K562 (cell line): ENCODE results near the gene ETV4. TPM values are rescaled to one million over a fixed set of nuclear protein-coding genes. Genes with fewer than 3 reads are reported as not detected.
A peak's percentile ranks its signal among the peaks of the same experiment; 100 is the strongest.

ENCODE experiments used
- ETV1 ChIP-seq: fragments of 450-650 bp; conservative IDR thresholded peaks from 2 replicates; pipeline ENCODE4 v1.6.1; 2016; ENCODE audit warnings: missing genetic modification characterization, control low read depth, low read depth, missing compliant biosample characterization
- ETV6 ChIP-seq, 3 experiments: fragments of 150-350 bp in 1 of 3; sonication (generic) in 1 of 3; formaldehyde crosslinking in 1 of 3; IDR thresholded peaks; 2 replicates each; pipeline versions ENCODE4 v1.6.1 to v1.8.0; 2014 to 2022; ENCODE audit warnings: borderline replicate concordance in 2 of 3, low read depth in 2 of 3, antibody characterized with exemption in 1 of 3, low read length in 1 of 3, mild to moderate bottlenecking in 1 of 3, missing genetic modification reagents in 1 of 3
- HMG20A ChIP-seq: fragments of 450-650 bp; formaldehyde crosslinking; conservative IDR thresholded peaks from 2 replicates; pipeline ENCODE4 v1.4.0; 2020; ENCODE audit warnings: mild to moderate bottlenecking, mixed read lengths
- JUNB ChIP-seq: fragments of 450-650 bp; formaldehyde crosslinking; conservative IDR thresholded peaks from 2 replicates; pipeline ENCODE4 v1.4.0; 2020; ENCODE audit warnings: mild to moderate bottlenecking
- KDM5B ChIP-seq: fragments of 200-600 bp; sonication (generic); IDR thresholded peaks from 2 replicates; pipeline ENCODE4 v1.6.1; 2012; ENCODE audit warnings: low read depth, mild to moderate bottlenecking, moderate library complexity, low read length, control low read depth, inconsistent platforms; ENCODE audit not compliant: insufficient replicate concordance
- MAFG ChIP-seq: fragments of 450-650 bp; conservative IDR thresholded peaks from 2 replicates; pipeline ENCODE4 v1.6.1; 2016; ENCODE audit warnings: missing genetic modification characterization, missing compliant biosample characterization
- PTRF ChIP-seq: fragments of 450-650 bp; IDR thresholded peaks from 2 replicates; pipeline ENCODE4 v1.6.1; 2016; ENCODE audit warnings: mild to moderate bottlenecking, missing genetic modification characterization, missing compliant biosample characterization
- RFX5 ChIP-seq: IDR thresholded peaks from 2 replicates; pipeline ENCODE4 v1.6.1; 2011; ENCODE audit warnings: low read depth, mild to moderate bottlenecking, improper control_type of control experiment, low read length
- SLC30A9 ChIP-seq: fragments of 250-450 bp; sonication (Bioruptor Pico); IDR thresholded peaks from 2 replicates; pipeline ENCODE4 v1.8.0; 2022; ENCODE audit warnings: mild to moderate bottlenecking, moderate library complexity
- SMARCA4 ChIP-seq: fragments of 450-650 bp; IDR thresholded peaks from 2 replicates; pipeline ENCODE4 v1.6.1; 2016
- SMARCC2 ChIP-seq: fragments of 450-650 bp; IDR thresholded peaks from 2 replicates; pipeline ENCODE4 v1.6.1; 2017; ENCODE audit warnings: antibody characterized with exemption, moderate library complexity, mild to moderate bottlenecking, low read depth
- SPI1 ChIP-seq: IDR thresholded peaks from 2 replicates; pipeline ENCODE4 v1.6.1; 2011; ENCODE audit warnings: low read depth, low read length, control low read depth, borderline replicate concordance
- ZNF165 ChIP-seq: fragments of 250-450 bp; sonication (Bioruptor Pico); IDR thresholded peaks from 2 replicates; pipeline ENCODE4 v1.4.0; 2020; ENCODE audit warnings: borderline replicate concordance
- ZNF583 ChIP-seq: fragments of 250-450 bp; sonication (Bioruptor Pico); IDR thresholded peaks from 2 replicates; pipeline ENCODE4 v1.4.0; 2020
- polyA plus RNA-seq, 8 experiments: library from polyadenylated mRNA; depleted of rRNA in 4 of 8; stranded (reverse) in 5 of 8; unstranded in 3 of 8; fragments of >200 nt; fragmentation: Nextera tagmentation in 2 of 8; fragmentation: Illumina TruSeq in 1 of 8; extraction: Ambion mirVana in 2 of 8; extraction: Trizol in 1 of 8; gene quantifications; 2 replicates each; pipeline versions ENCODE4 v1.2.1 to v1.2.3, GENCODE V29; 2011 to 2014; ENCODE audit warnings: inconsistent platforms in 1 of 8, missing spikeins in 1 of 8
- total RNA-seq, 7 experiments: library from RNA; depleted of rRNA in 6 of 7; stranded (reverse); fragments of >200 nt in 6 of 7; fragmentation: Illumina TruSeq in 2 of 7; extraction: Trizol in 2 of 7; gene quantifications; 2 replicates each; pipeline versions ENCODE4 v1.2.1 to v1.2.3, GENCODE V29; 2011 to 2021; ENCODE audit warnings: low replicate concordance in 1 of 7
- TF ChIP-seq, protein P1 (sequence below): IDR thresholded peaks from 2 replicates; pipeline ENCODE4 v1.6.1; 2011; ENCODE audit warnings: borderline replicate concordance, low read depth, mild to moderate bottlenecking, moderate library complexity, low read length; ENCODE audit not compliant: insufficient read depth, poor library complexity, severe bottlenecking
- TF ChIP-seq, protein P2 (sequence below): fragments of 450-650 bp; conservative IDR thresholded peaks from 2 replicates; pipeline ENCODE4 v1.6.1; 2016; ENCODE audit warnings: missing genetic modification characterization, low read depth, mild to moderate bottlenecking, missing compliant biosample characterization, moderate library complexity
- TF ChIP-seq, protein P3 (sequence below), 2 experiments: fragments of 450-650 bp; IDR thresholded peaks; 2 replicates each; pipeline ENCODE4 v1.6.1; 2018; ENCODE audit warnings: mild to moderate bottlenecking in 2 of 2, low read depth in 1 of 2; ENCODE audit not compliant: partially characterized antibody in 2 of 2

ETV4 gene
- total and polyA plus RNA-seq, 9 of the 15 experiments (the other 6 are each of a cell fraction or from before 2014, with no cell fraction given): 5.5 to 66.3 (median 28.2) TPM

DNA sequence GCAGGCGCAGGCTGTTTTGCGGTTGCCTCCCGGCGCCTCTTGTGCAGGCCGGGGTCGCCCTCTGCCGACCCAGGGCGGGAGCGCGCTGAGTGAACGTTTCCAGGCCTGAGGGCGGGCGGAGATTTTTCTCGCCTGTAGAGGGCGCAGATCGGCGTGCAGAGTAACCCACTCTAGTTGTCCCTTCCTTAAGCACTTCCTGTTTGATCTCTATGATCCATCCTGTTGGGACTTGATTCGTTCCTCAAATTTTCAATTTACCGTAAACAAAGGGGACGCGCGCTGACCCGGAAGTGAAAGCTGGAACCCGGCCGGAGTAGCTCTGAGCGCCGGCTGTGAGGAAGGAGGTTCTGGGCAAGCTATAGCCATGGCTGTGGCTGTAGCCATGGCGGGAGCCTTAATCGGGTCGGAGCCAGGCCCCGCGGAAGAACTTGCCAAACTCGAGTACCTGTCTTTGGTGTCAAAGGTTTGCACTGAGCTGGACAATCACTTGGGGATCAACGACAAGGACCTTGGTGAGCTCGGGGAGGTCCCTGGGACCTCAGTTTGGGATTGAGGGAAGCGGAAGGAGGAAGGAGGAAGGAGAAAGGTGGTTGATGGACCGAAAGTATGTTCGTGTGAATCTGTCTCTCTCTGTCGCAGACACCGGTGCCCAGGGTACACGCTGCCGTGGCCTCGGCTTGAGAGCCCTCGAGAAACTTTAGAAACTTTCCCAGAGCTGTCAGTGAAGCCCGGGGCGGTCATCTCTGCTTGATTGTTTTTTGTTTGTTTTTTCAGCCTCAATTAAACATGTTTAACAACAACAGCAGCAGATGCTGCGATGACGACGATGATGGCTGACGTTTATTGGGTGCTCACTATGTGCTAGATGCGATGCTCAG is 62.2 kb downstream of the ETV4 start, which contains the start of gene DHX8 (continued):
- TF ChIP-seq, protein P1, sequence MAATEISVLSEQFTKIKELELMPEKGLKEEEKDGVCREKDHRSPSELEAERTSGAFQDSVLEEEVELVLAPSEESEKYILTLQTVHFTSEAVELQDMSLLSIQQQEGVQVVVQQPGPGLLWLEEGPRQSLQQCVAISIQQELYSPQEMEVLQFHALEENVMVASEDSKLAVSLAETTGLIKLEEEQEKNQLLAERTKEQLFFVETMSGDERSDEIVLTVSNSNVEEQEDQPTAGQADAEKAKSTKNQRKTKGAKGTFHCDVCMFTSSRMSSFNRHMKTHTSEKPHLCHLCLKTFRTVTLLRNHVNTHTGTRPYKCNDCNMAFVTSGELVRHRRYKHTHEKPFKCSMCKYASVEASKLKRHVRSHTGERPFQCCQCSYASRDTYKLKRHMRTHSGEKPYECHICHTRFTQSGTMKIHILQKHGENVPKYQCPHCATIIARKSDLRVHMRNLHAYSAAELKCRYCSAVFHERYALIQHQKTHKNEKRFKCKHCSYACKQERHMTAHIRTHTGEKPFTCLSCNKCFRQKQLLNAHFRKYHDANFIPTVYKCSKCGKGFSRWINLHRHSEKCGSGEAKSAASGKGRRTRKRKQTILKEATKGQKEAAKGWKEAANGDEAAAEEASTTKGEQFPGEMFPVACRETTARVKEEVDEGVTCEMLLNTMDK: peak; percentile 97
- no peak for TF ChIP-seq PTRF (tag)
- no peak for TF ChIP-seq SMARCC2
- no peak for TF ChIP-seq HMG20A
- TF ChIP-seq SMARCA4: no peak
- peak; percentile 91 for TF ChIP-seq KDM5B
- TF ChIP-seq, protein P2, sequence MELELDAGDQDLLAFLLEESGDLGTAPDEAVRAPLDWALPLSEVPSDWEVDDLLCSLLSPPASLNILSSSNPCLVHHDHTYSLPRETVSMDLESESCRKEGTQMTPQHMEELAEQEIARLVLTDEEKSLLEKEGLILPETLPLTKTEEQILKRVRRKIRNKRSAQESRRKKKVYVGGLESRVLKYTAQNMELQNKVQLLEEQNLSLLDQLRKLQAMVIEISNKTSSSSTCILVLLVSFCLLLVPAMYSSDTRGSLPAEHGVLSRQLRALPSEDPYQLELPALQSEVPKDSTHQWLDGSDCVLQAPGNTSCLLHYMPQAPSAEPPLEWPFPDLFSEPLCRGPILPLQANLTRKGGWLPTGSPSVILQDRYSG (tag): no peak
- no peak for TF ChIP-seq JUNB (CRISPR knock-in tag)
- no peak for TF ChIP-seq ZNF165 (CRISPR knock-in tag)
- no peak for TF ChIP-seq SLC30A9 (CRISPR knock-in tag)
- no peak for TF ChIP-seq RFX5
- TF ChIP-seq ZNF583: no peak
- TF ChIP-seq MAFG (tag): no peak
- TF ChIP-seq ETV1 (tag): peak; percentile 92
- peak; percentile 93 for TF ChIP-seq SPI1
- TF ChIP-seq, protein P3, sequence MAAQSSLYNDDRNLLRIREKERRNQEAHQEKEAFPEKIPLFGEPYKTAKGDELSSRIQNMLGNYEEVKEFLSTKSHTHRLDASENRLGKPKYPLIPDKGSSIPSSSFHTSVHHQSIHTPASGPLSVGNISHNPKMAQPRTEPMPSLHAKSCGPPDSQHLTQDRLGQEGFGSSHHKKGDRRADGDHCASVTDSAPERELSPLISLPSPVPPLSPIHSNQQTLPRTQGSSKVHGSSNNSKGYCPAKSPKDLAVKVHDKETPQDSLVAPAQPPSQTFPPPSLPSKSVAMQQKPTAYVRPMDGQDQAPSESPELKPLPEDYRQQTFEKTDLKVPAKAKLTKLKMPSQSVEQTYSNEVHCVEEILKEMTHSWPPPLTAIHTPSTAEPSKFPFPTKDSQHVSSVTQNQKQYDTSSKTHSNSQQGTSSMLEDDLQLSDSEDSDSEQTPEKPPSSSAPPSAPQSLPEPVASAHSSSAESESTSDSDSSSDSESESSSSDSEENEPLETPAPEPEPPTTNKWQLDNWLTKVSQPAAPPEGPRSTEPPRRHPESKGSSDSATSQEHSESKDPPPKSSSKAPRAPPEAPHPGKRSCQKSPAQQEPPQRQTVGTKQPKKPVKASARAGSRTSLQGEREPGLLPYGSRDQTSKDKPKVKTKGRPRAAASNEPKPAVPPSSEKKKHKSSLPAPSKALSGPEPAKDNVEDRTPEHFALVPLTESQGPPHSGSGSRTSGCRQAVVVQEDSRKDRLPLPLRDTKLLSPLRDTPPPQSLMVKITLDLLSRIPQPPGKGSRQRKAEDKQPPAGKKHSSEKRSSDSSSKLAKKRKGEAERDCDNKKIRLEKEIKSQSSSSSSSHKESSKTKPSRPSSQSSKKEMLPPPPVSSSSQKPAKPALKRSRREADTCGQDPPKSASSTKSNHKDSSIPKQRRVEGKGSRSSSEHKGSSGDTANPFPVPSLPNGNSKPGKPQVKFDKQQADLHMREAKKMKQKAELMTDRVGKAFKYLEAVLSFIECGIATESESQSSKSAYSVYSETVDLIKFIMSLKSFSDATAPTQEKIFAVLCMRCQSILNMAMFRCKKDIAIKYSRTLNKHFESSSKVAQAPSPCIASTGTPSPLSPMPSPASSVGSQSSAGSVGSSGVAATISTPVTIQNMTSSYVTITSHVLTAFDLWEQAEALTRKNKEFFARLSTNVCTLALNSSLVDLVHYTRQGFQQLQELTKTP (IDR thresholded peaks at IDR 0.05; ENCODE audit: low read depth in 1 of 2, partially characterized antibody in 2 of 2): peak; percentile 63 to 79
- TF ChIP-seq ETV6 (IDR thresholded peaks at IDR 0.05; ENCODE audit: borderline replicate concordance in 1 of 2, low read depth in 2 of 2, low read length in 1 of 2): peak; percentile 50 to 67; a peak in 2 of 4 replicates
- TF ChIP-seq ETV6 (CRISPR knock-in tag; IDR thresholded peaks at IDR 0.05; ENCODE audit: borderline replicate concordance): no peak
